Measurements from ENCODE around the gene KCNJ18. TPM values are rescaled to one million over a fixed set of nuclear protein-coding genes. Genes with fewer than 3 reads are reported as not detected.
"Not testable (repeated sequence)": the region's sequence is repeated elsewhere in the genome, so short reads cannot be mapped to it uniquely, and the experiment has no call there.

KCNJ18 gene
- polyA plus RNA-seq, 1 donor from 2014 or later, result not detected

GRCh38 chr17:21731076-21731475 is 38.8 kb downstream of the KCNJ18 start:
- H3K27me3 ChIP-seq (ENCODE audit: insufficient read depth, low read depth, low read length); H2AFZ ChIP-seq (ENCODE audit: low read depth, low read length); H3K9ac ChIP-seq (ENCODE audit: low read length); H3K4me2 ChIP-seq (ENCODE audit: low read length); H3K4me3 ChIP-seq (ENCODE audit: low read length); H4K20me1 ChIP-seq (ENCODE audit: insufficient read depth); H3K27ac ChIP-seq (ENCODE audit: low read length); H3K36me3 ChIP-seq (ENCODE audit: insufficient read depth, low read length); H3F3A ChIP-seq (ENCODE audit: insufficient read depth, low read length, poor library complexity, severe bottlenecking); H3K9me2 ChIP-seq (ENCODE audit: insufficient read depth, low read length); H3K79me2 ChIP-seq (replicated peaks; ENCODE audit: insufficient read depth, low read length); H3K9me3 ChIP-seq (ENCODE audit: low read length): not testable (repeated sequence)

- H3K9me3 ChIP-seq (ENCODE audit: low read length); H3K36me3 ChIP-seq (ENCODE audit: insufficient read depth, low read length): not testable (repeated sequence)
Measured at GRCh38 chr17:21733931-21734330, 41.6 kb downstream of the KCNJ18 start.

GRCh38 chr17:21735814-21736213 is 43.5 kb downstream of the KCNJ18 start:
- not testable (repeated sequence) for H3K79me2 ChIP-seq (replicated peaks; ENCODE audit: insufficient read depth, low read length); H3K27me3 ChIP-seq (ENCODE audit: insufficient read depth, low read depth, low read length); H3K27ac ChIP-seq (ENCODE audit: low read length); H2AFZ ChIP-seq (ENCODE audit: low read depth, low read length); H3K9ac ChIP-seq (ENCODE audit: low read length); H3K4me2 ChIP-seq (ENCODE audit: low read length); H3K36me3 ChIP-seq (ENCODE audit: insufficient read depth, low read length); H3K9me2 ChIP-seq (ENCODE audit: insufficient read depth, low read length); H4K20me1 ChIP-seq (ENCODE audit: insufficient read depth); H3K4me3 ChIP-seq (ENCODE audit: low read length); H3F3A ChIP-seq (ENCODE audit: insufficient read depth, low read length, poor library complexity, severe bottlenecking); H3K9me3 ChIP-seq (ENCODE audit: low read length)

More at GRCh38 chr17:21733931-21734330, 41.6 kb downstream of the KCNJ18 start:
- not testable (repeated sequence) for H3F3A ChIP-seq (ENCODE audit: insufficient read depth, low read length, poor library complexity, severe bottlenecking); H3K4me2 ChIP-seq (ENCODE audit: low read length); H3K9me2 ChIP-seq (ENCODE audit: insufficient read depth, low read length); H4K20me1 ChIP-seq (ENCODE audit: insufficient read depth); H2AFZ ChIP-seq (ENCODE audit: low read depth, low read length); H3K9ac ChIP-seq (ENCODE audit: low read length); H3K79me2 ChIP-seq (replicated peaks; ENCODE audit: insufficient read depth, low read length); H3K4me3 ChIP-seq (ENCODE audit: low read length); H3K27me3 ChIP-seq (ENCODE audit: insufficient read depth, low read depth, low read length); H3K27ac ChIP-seq (ENCODE audit: low read length)

- not testable (repeated sequence) for H3K9me3 ChIP-seq (ENCODE audit: low read length); H3K4me3 ChIP-seq (ENCODE audit: low read length); H2AFZ ChIP-seq (ENCODE audit: low read depth, low read length); H4K20me1 ChIP-seq (ENCODE audit: insufficient read depth); H3K79me2 ChIP-seq (replicated peaks; ENCODE audit: insufficient read depth, low read length); H3F3A ChIP-seq (ENCODE audit: insufficient read depth, low read length, poor library complexity, severe bottlenecking); H3K27me3 ChIP-seq (ENCODE audit: insufficient read depth, low read depth, low read length); H3K4me2 ChIP-seq (ENCODE audit: low read length); H3K9ac ChIP-seq (ENCODE audit: low read length); H3K9me2 ChIP-seq (ENCODE audit: insufficient read depth, low read length); H3K27ac ChIP-seq (ENCODE audit: low read length); H3K36me3 ChIP-seq (ENCODE audit: insufficient read depth, low read length)
Measured at GRCh38 chr17:21737015-21737580, 44.8 kb downstream of the KCNJ18 start.

- not testable (repeated sequence) for H3K27ac ChIP-seq (ENCODE audit: low read length); H3K27me3 ChIP-seq (ENCODE audit: insufficient read depth, low read depth, low read length); H3F3A ChIP-seq (ENCODE audit: insufficient read depth, low read length, poor library complexity, severe bottlenecking); H3K9me2 ChIP-seq (ENCODE audit: insufficient read depth, low read length); H3K9ac ChIP-seq (ENCODE audit: low read length); H4K20me1 ChIP-seq (ENCODE audit: insufficient read depth); H3K4me3 ChIP-seq (ENCODE audit: low read length); H2AFZ ChIP-seq (ENCODE audit: low read depth, low read length); H3K79me2 ChIP-seq (replicated peaks; ENCODE audit: insufficient read depth, low read length); H3K36me3 ChIP-seq (ENCODE audit: insufficient read depth, low read length); H3K9me3 ChIP-seq (ENCODE audit: low read length); H3K4me2 ChIP-seq (ENCODE audit: low read length)
Measured at GRCh38 chr17:21738241-21738640, 45.9 kb downstream of the KCNJ18 start.

GRCh38 chr17:21738877-21739474 is 46.7 kb downstream of the KCNJ18 start:
- not testable (repeated sequence) for H3K36me3 ChIP-seq (ENCODE audit: insufficient read depth, low read length); H3K27ac ChIP-seq (ENCODE audit: low read length); H3K79me2 ChIP-seq (replicated peaks; ENCODE audit: insufficient read depth, low read length); H3K9me2 ChIP-seq (ENCODE audit: insufficient read depth, low read length); H3K27me3 ChIP-seq (ENCODE audit: insufficient read depth, low read depth, low read length); H2AFZ ChIP-seq (ENCODE audit: low read depth, low read length); H4K20me1 ChIP-seq (ENCODE audit: insufficient read depth); H3K4me3 ChIP-seq (ENCODE audit: low read length); H3K9me3 ChIP-seq (ENCODE audit: low read length); H3F3A ChIP-seq (ENCODE audit: insufficient read depth, low read length, poor library complexity, severe bottlenecking); H3K9ac ChIP-seq (ENCODE audit: low read length); H3K4me2 ChIP-seq (ENCODE audit: low read length)

GRCh38 chr17:21739485-21739884 is 47.2 kb downstream of the KCNJ18 start:
- H3K27ac ChIP-seq (ENCODE audit: low read length); H3K4me3 ChIP-seq (ENCODE audit: low read length); H3F3A ChIP-seq (ENCODE audit: insufficient read depth, low read length, poor library complexity, severe bottlenecking); H3K9me3 ChIP-seq (ENCODE audit: low read length); H3K27me3 ChIP-seq (ENCODE audit: insufficient read depth, low read depth, low read length); H3K9ac ChIP-seq (ENCODE audit: low read length); H3K79me2 ChIP-seq (replicated peaks; ENCODE audit: insufficient read depth, low read length); H3K4me2 ChIP-seq (ENCODE audit: low read length); H3K36me3 ChIP-seq (ENCODE audit: insufficient read depth, low read length); H3K9me2 ChIP-seq (ENCODE audit: insufficient read depth, low read length); H4K20me1 ChIP-seq (ENCODE audit: insufficient read depth); H2AFZ ChIP-seq (ENCODE audit: low read depth, low read length): not testable (repeated sequence)

GRCh38 chr17:21740836-21741235 is 48.5 kb downstream of the KCNJ18 start:
- H3K4me3 ChIP-seq (ENCODE audit: low read length); H3F3A ChIP-seq (ENCODE audit: insufficient read depth, low read length, poor library complexity, severe bottlenecking); H3K9ac ChIP-seq (ENCODE audit: low read length); H3K27me3 ChIP-seq (ENCODE audit: insufficient read depth, low read depth, low read length); H3K9me3 ChIP-seq (ENCODE audit: low read length); H3K36me3 ChIP-seq (ENCODE audit: insufficient read depth, low read length); H2AFZ ChIP-seq (ENCODE audit: low read depth, low read length); H3K4me2 ChIP-seq (ENCODE audit: low read length); H3K9me2 ChIP-seq (ENCODE audit: insufficient read depth, low read length); H3K79me2 ChIP-seq (replicated peaks; ENCODE audit: insufficient read depth, low read length); H4K20me1 ChIP-seq (ENCODE audit: insufficient read depth); H3K27ac ChIP-seq (ENCODE audit: low read length): not testable (repeated sequence)
